ENCODE data around the gene CRB1.

DNA sequence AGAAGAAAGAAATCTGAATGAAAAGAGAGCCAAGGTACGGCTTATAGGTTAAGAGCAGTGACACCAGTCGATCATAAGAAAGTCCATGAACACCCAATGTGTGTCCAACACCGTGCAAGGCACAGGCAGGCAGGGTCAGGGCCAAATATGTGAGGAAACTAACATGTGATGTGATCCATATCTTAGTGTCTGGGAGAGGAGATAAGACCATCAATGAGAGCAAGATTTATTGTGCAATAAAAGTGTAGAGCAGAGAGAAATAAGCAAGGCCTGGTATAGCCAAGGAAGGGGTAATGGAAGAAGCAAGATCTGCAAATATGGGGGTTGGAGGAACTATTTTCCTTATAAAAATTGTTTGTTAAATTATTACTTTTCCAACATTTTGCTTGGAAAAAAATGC, 198.8 kb downstream of the CRB1 start:
- TF ChIP-seq POLR2AphosphoS5 (IDR thresholded peaks at IDR 0.05) (no peak), CTCF (IDR thresholded peaks at IDR 0.05) (no peak), POLR2A (IDR thresholded peaks at IDR 0.05) (no peak), EP300 (IDR thresholded peaks at IDR 0.05) (no peak)

All from sigmoid colon (tissue), 4 donors.